ENCODE results near the gene LDB2.

LDB2 gene

GRCh38 chr4:16483540-16483939 is 414.9 kb downstream of the LDB2 start:
- no peak for DNase-seq (ENCODE audit: low spot score)

GRCh38 chr4:16480011-16480410 is 418.4 kb downstream of the LDB2 start:
- DNase-seq (ENCODE audit: low spot score), result no peak

GRCh38 chr4:16472537-16472936 is 425.9 kb downstream of the LDB2 start:
- DNase-seq (ENCODE audit: low spot score), result no peak

GRCh38 chr4:16467061-16467460 is 431.4 kb downstream of the LDB2 start:
- no peak for DNase-seq (ENCODE audit: low spot score)

- no peak for DNase-seq (ENCODE audit: low spot score)
Measured at GRCh38 chr4:16466581-16466980, 431.9 kb downstream of the LDB2 start.

- DNase-seq (ENCODE audit: low spot score), result no peak
Measured at GRCh38 chr4:16464651-16465050, 433.8 kb downstream of the LDB2 start.

GRCh38 chr4:16462656-16463055 is 435.8 kb downstream of the LDB2 start:
- no peak for DNase-seq (ENCODE audit: low spot score)

GRCh38 chr4:16461362-16461761 is 437.1 kb downstream of the LDB2 start:
- DNase-seq (ENCODE audit: low spot score), result no peak

GRCh38 chr4:16457944-16458343 is 440.5 kb downstream of the LDB2 start:
- no peak for DNase-seq (ENCODE audit: low spot score)
